Right lobe of liver (tissue), 4 donors: ENCODE measurements around the gene PEA15.

ENCODE experiments used
- POLR2A ChIP-seq: fragments of 450-650 bp; IDR thresholded peaks from one replicate; pipeline ENCODE4 v1.6.1; 2017; ENCODE audit warnings: antibody characterized with exemption, mild to moderate bottlenecking
- TF ChIP-seq, protein P1 (sequence below), 4 donors: fragments of 200-600 bp in 3 of 4; fragments of 450-650 bp in 1 of 4; IDR thresholded peaks; one replicate each; pipeline versions ENCODE4 v1.5.1 to v1.8.0; 2016 to 2022; ENCODE audit warnings: antibody characterized with exemption in 4 of 4, mild to moderate bottlenecking in 2 of 4
- donor health status: DM: no; HTN: no; CAD: no.
- donor health status: DM: no; HTN: no; CAD: no.
- donor health status: DM: no; HTN: yes; CAD: no.

- no peak for TF ChIP-seq POLR2A
- TF ChIP-seq, protein P1, sequence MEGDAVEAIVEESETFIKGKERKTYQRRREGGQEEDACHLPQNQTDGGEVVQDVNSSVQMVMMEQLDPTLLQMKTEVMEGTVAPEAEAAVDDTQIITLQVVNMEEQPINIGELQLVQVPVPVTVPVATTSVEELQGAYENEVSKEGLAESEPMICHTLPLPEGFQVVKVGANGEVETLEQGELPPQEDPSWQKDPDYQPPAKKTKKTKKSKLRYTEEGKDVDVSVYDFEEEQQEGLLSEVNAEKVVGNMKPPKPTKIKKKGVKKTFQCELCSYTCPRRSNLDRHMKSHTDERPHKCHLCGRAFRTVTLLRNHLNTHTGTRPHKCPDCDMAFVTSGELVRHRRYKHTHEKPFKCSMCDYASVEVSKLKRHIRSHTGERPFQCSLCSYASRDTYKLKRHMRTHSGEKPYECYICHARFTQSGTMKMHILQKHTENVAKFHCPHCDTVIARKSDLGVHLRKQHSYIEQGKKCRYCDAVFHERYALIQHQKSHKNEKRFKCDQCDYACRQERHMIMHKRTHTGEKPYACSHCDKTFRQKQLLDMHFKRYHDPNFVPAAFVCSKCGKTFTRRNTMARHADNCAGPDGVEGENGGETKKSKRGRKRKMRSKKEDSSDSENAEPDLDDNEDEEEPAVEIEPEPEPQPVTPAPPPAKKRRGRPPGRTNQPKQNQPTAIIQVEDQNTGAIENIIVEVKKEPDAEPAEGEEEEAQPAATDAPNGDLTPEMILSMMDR (IDR thresholded peaks at IDR 0.05) = no peak
Measured at GRCh38 chr1:160206036-160206389, 829 bp downstream of the PEA15 start.
